MM.1S (cell line): ENCODE data around the gene CCL28.

Experiments used
- CTCF ChIP-seq: fragments of 300-600 bp; sonication (generic); IDR thresholded peaks from 2 replicates; pipeline ENCODE4 v1.5.1; 2016; ENCODE audit warnings: antibody characterized with exemption, low read length, mixed read lengths
- EZH2 ChIP-seq: fragments of 300-600 bp; sonication (generic); optimal IDR thresholded peaks from 2 replicates; pipeline ENCODE3; 2017; ENCODE audit warnings: low read depth, mild to moderate bottlenecking, antibody characterized with exemption, low read length, mixed read lengths
- EZH2phosphoT487 ChIP-seq: fragments of 300-600 bp; sonication (generic); IDR thresholded peaks from 2 replicates; pipeline ENCODE4 v1.6.1; 2018; ENCODE audit warnings: antibody characterized with exemption, low read length

GRCh38 chr5:43357878-43358281, 54.3 kb downstream of the CCL28 start:
- TF ChIP-seq CTCF (no peak), EZH2phosphoT487 (no peak), EZH2 (no peak)
